Ishikawa (cell line): ENCODE results near the gene KLHL26.

Experiments
- CEBPB ChIP-seq: IDR thresholded peaks from 2 replicates; pipeline ENCODE4 v1.6.1; 2012
- CREB1 ChIP-seq: IDR thresholded peaks from 2 replicates; pipeline ENCODE4 v1.6.1; 2012; ENCODE audit warnings: low read depth
- EGR1 ChIP-seq: IDR thresholded peaks from 2 replicates; pipeline ENCODE4 v1.6.1; 2012
- EP300 ChIP-seq: IDR thresholded peaks from 2 replicates; pipeline ENCODE4 v1.6.1; 2012; ENCODE audit warnings: borderline replicate concordance
- FOXM1 ChIP-seq: IDR thresholded peaks from 2 replicates; pipeline ENCODE4 v1.6.1; 2012; ENCODE audit warnings: low read depth, borderline replicate concordance
- MAX ChIP-seq: IDR thresholded peaks from 2 replicates; pipeline ENCODE4 v1.6.1; 2012
- NFIC ChIP-seq: IDR thresholded peaks from 2 replicates; pipeline ENCODE4 v1.6.1; 2012
- RAD21 ChIP-seq: IDR thresholded peaks from 2 replicates; pipeline ENCODE4 v1.6.1; 2012; ENCODE audit warnings: low read depth
- REST ChIP-seq: IDR thresholded peaks from 2 replicates; pipeline ENCODE4 v1.6.1; 2012; ENCODE audit warnings: low read depth, mild to moderate bottlenecking
- TAF1 ChIP-seq: IDR thresholded peaks from 2 replicates; pipeline ENCODE4 v1.6.1; 2012; ENCODE audit warnings: low read depth, mild to moderate bottlenecking
- TCF12 ChIP-seq: IDR thresholded peaks from 2 replicates; pipeline ENCODE4 v1.6.1; 2012; ENCODE audit warnings: low read depth
- TEAD4 ChIP-seq: IDR thresholded peaks from 2 replicates; pipeline ENCODE4 v1.6.1; 2012
- USF1 ChIP-seq: IDR thresholded peaks from 2 replicates; pipeline ENCODE4 v1.6.1; 2012
- YY1 ChIP-seq: IDR thresholded peaks from 2 replicates; pipeline ENCODE4 v1.6.1; 2012; ENCODE audit warnings: low read depth
- ZBTB7A ChIP-seq: IDR thresholded peaks from 2 replicates; pipeline ENCODE4 v1.6.1; 2012; ENCODE audit warnings: low read depth

KLHL26 gene

GRCh38 chr19:18666317-18666716 lies 29.5 kb downstream of the KLHL26 start:
- no peak for TF ChIP-seq RAD21
- TF ChIP-seq CREB1 = no peak
- no peak for TF ChIP-seq TEAD4
- no peak for TF ChIP-seq CEBPB
- peak; percentile 60; the same call in 1 of the 2 replicates for TF ChIP-seq ZBTB7A

GRCh38 chr19:18666784-18667183 lies 30.0 kb downstream of the KLHL26 start:
- TF ChIP-seq USF1 (no peak), ZBTB7A (peak; percentile 18; the same call in 1 of the 2 replicates)

GRCh38 chr19:18667531-18668251 lies 30.9 kb downstream of the KLHL26 start:
- no peak for TF ChIP-seq ZBTB7A
- no peak for TF ChIP-seq REST
- TF ChIP-seq FOXM1 = no peak
- TF ChIP-seq MAX = no peak
- no peak for TF ChIP-seq CEBPB
- TF ChIP-seq EP300 = no peak
- TF ChIP-seq TEAD4 = no peak

GRCh38 chr19:18668252-18668631 lies 31.4 kb downstream of the KLHL26 start:
- TF ChIP-seq TAF1 = no peak
- TF ChIP-seq TEAD4 = no peak
- TF ChIP-seq REST = no peak
- TF ChIP-seq CEBPB = no peak
- TF ChIP-seq TCF12 = no peak

- TF ChIP-seq CEBPB (no peak), ZBTB7A (peak; percentile 68; the same call in 1 of the 2 replicates), REST (no peak), USF1 (no peak), NFIC (no peak), EP300 (no peak)
These were observed 32.1 kb downstream of the KLHL26 start for GRCh38 chr19:18668744-18669523.

- no peak for TF ChIP-seq REST
- TF ChIP-seq FOXM1 = no peak
- no peak for TF ChIP-seq RAD21
- no peak for TF ChIP-seq YY1
- TF ChIP-seq EGR1 = no peak
- no peak for TF ChIP-seq MAX
- no peak for TF ChIP-seq CEBPB
- no peak for TF ChIP-seq TAF1
- TF ChIP-seq TCF12 = no peak
- no peak for TF ChIP-seq EP300
- TF ChIP-seq CREB1 = no peak
These were observed 32.6 kb downstream of the KLHL26 start for GRCh38 chr19:18669524-18669817.
